ENCODE results near the gene SGCD. TPM values are rescaled to one million over a fixed set of nuclear protein-coding genes. Genes with fewer than 3 reads are reported as not detected.

The SGCD gene
- total RNA-seq, 1 experiment from 2014 or later = not detected

DNA sequence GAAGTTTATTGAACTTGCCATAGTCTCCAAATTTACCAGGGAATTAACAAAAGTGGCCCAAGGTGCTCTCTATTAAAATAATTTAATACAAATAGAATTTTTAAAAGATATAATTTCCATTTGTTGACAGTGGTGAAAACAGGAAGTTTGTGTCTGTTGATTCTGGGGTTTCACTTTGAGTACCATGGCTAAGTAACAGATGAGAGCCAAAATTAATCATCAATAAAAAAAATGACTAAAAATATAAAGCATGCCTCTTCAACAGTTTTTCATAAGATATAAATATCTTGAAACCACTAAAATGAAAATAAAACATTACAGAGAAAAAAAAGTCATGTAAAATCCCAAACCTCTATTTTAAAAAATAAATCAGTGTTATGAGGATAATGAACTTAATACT lies 49.8 kb downstream of the SGCD start (continued):
- no peak for TF ChIP-seq REST (IDR thresholded peaks at IDR 0.05; ENCODE audit: low read depth)

DNA sequence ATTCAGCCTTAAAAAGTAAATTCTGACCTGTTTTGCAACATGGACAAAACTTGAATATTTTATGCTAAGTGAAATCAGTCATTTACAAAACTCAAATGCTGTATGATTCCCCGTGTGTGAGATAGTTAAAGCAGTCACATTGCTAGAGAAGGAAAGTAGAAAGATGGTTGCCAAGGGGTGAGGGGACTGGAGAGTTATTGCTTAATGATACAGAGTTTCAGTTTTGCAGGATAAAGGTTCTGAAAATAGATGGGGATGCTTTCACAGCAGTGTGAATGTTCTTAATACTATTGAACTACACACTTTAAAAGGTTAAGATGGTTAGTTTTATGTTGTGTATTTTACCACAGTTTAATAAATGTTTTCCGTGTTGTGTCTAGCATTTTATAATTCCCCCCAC lies 51.2 kb downstream of the SGCD start:
- no peak overlapping the region for H3K27ac ChIP-seq (ENCODE audit: low read depth, low read length)
- ChIA-PET CTCF (no interaction called here), RAD21 (ENCODE audit: low non-redundant PET in 1 of 2, low total read pairs in 2 of 2, uncharacterized antibody in 2 of 2, unreplicated experiment in 2 of 2) (no interaction called here), POLR2A (no interaction called here)
- H3K9me3 ChIP-seq (ENCODE audit: control insufficient read depth in 1 of 2, insufficient read depth in 1 of 2, low read depth in 1 of 2, low read length in 2 of 2) = no peaks in the 10 kb centered on the region; a peak in 2 of 4 replicates
- H3K27me3 ChIP-seq (ENCODE audit: insufficient read depth, low read length) = no peaks in the 10 kb centered on the region
- DNase-seq (ENCODE audit: low read depth, low spot score) (no peak), ATAC-seq (no peak)
- no peaks in the 10 kb centered on the region for H3K36me3 ChIP-seq (ENCODE audit: control insufficient read depth in 1 of 2, insufficient read depth in 2 of 2, low read length in 2 of 2)
- H3K79me2 ChIP-seq (ENCODE audit: insufficient read depth, low read length) = no peaks in the 10 kb centered on the region
- no peak overlapping the region for H3K4me2 ChIP-seq (ENCODE audit: low read length)
- BruUV-seq (replicated peaks) = no TSS peak
- intact Hi-C loops (cut with micrococcal nuclease) = no loop called here
- no peak overlapping the region for H3K9ac ChIP-seq (ENCODE audit: low read length)
- no peaks in the 10 kb centered on the region for H3K9me2 ChIP-seq (ENCODE audit: insufficient read depth)
- no peak overlapping the region for H2AFZ ChIP-seq (ENCODE audit: low read depth, low read length, poor library complexity, severe bottlenecking)
- no peak overlapping the region for H3K4me3 ChIP-seq (replicated peaks in 1 of 2; ENCODE audit: low read depth in 1 of 2, low read length in 2 of 2)
- H3K4me1 ChIP-seq (ENCODE audit: control insufficient read depth in 1 of 2, insufficient read depth in 2 of 2, low read length in 2 of 2) = no peaks in the 10 kb centered on the region
- no peaks in the 10 kb centered on the region for H4K20me1 ChIP-seq (ENCODE audit: insufficient read depth)
- TF ChIP-seq ZFX (IDR thresholded peaks at IDR 0.05) = no peak

- DNase-seq (ENCODE audit: low read depth, low spot score) (no peak), ATAC-seq (no peak)
- Histone ChIP-seq H3K36me3 (ENCODE audit: control insufficient read depth in 1 of 2, insufficient read depth in 2 of 2, low read length in 2 of 2) (no peaks in the 10 kb centered on the region), H3K4me1 (ENCODE audit: control insufficient read depth in 1 of 2, insufficient read depth in 2 of 2, low read length in 2 of 2) (no peaks in the 10 kb centered on the region), H3K4me2 (ENCODE audit: low read length) (no peak overlapping the region), H3K9me2 (ENCODE audit: insufficient read depth) (no peaks in the 10 kb centered on the region), H3K27ac (ENCODE audit: low read depth, low read length) (no peak overlapping the region), H2AFZ (ENCODE audit: low read depth, low read length, poor library complexity, severe bottlenecking) (no peak overlapping the region), H3K4me3 (replicated peaks in 1 of 2; ENCODE audit: low read depth in 1 of 2, low read length in 2 of 2) (no peak overlapping the region), H3K9ac (ENCODE audit: low read length) (no peak overlapping the region), H3K27me3 (ENCODE audit: insufficient read depth, low read length) (no peaks in the 10 kb centered on the region), H3K79me2 (ENCODE audit: insufficient read depth, low read length) (no peaks in the 10 kb centered on the region), H3K9me3 (ENCODE audit: control insufficient read depth in 1 of 2, insufficient read depth in 1 of 2, low read depth in 1 of 2, low read length in 2 of 2) (no peaks in the 10 kb centered on the region; a peak in 1 of 4 replicates), H4K20me1 (ENCODE audit: insufficient read depth) (no peaks in the 10 kb centered on the region)
- CTCF ChIA-PET = no interaction called here
- POLR2A ChIA-PET = no interaction called here
- TF ChIP-seq JUND (IDR thresholded peaks at IDR 0.05) = no peak
- TF ChIP-seq ZFX (IDR thresholded peaks at IDR 0.05) = no peak
- no peak for TF ChIP-seq ZBTB33 (IDR thresholded peaks at IDR 0.05; ENCODE audit: extremely low read depth, insufficient replicate concordance, low read length)
- TF ChIP-seq MAX (IDR thresholded peaks at IDR 0.05) = no peak
- no peak for TF ChIP-seq ZNF274 (IDR thresholded peaks at IDR 0.05; ENCODE audit: low read depth, low read length)
- TF ChIP-seq CBX3 (IDR thresholded peaks at IDR 0.05; ENCODE audit: low read depth) = no peak
- intact Hi-C loops (cut with micrococcal nuclease) = no loop called here
- RAD21 ChIA-PET (ENCODE audit: low non-redundant PET in 1 of 2, low total read pairs in 2 of 2, uncharacterized antibody in 2 of 2, unreplicated experiment in 2 of 2) = no interaction called here
- BruUV-seq (replicated peaks) = no TSS peak
Observed at GRCh38 chr5:156379206-156379605, 52.2 kb downstream of the SGCD start.

All from HCT116 (cell line).